K562 (cell line): ENCODE results near the gene FTO. TPM values are rescaled to one million over a fixed set of nuclear protein-coding genes. Genes with fewer than 3 reads are reported as not detected.

Source experiments
- ARHGAP35 ChIP-seq: fragments of 450-650 bp; IDR thresholded peaks from 2 replicates; pipeline ENCODE4 v1.6.1; 2018; ENCODE audit not compliant: partially characterized antibody
- BRF1 ChIP-seq: IDR thresholded peaks from 3 replicates; pipeline ENCODE4 v1.6.1; 2011; ENCODE audit warnings: borderline replicate concordance, mild to moderate bottlenecking; ENCODE audit not compliant: insufficient read length; ENCODE audit errors: extremely low read depth
- FOXA1 ChIP-seq: fragments of 450-650 bp; IDR thresholded peaks from 2 replicates; pipeline ENCODE4 v1.6.1; 2016; ENCODE audit warnings: mild to moderate bottlenecking, borderline replicate concordance
- MTF1 ChIP-seq: fragments of 250-450 bp; sonication (Bioruptor Pico); IDR thresholded peaks from 2 replicates; pipeline ENCODE4 v1.9.0; 2021; ENCODE audit warnings: moderate library complexity, mild to moderate bottlenecking, inconsistent platforms, borderline replicate concordance
- NR0B1 ChIP-seq: fragments of 450-650 bp; IDR thresholded peaks from one replicate; pipeline ENCODE4 v1.6.1; 2018; ENCODE audit warnings: mild to moderate bottlenecking, moderate library complexity; ENCODE audit not compliant: partially characterized antibody
- SLC30A9 ChIP-seq: fragments of 250-450 bp; sonication (Bioruptor Pico); IDR thresholded peaks from 2 replicates; pipeline ENCODE4 v1.8.0; 2022; ENCODE audit warnings: mild to moderate bottlenecking, moderate library complexity
- ZNF79 ChIP-seq: fragments of 250-450 bp; sonication (Bioruptor Pico); IDR thresholded peaks from 2 replicates; pipeline ENCODE4 v1.4.0; 2020; ENCODE audit warnings: low read depth, mild to moderate bottlenecking, moderate library complexity
- polyA plus RNA-seq, 8 experiments: library from polyadenylated mRNA; depleted of rRNA in 4 of 8; stranded (reverse) in 5 of 8; unstranded in 3 of 8; fragments of >200 nt; fragmentation: Nextera tagmentation in 2 of 8; fragmentation: Illumina TruSeq in 1 of 8; extraction: Ambion mirVana in 2 of 8; extraction: Trizol in 1 of 8; gene quantifications; 2 replicates each; pipeline versions ENCODE4 v1.2.1 to v1.2.3, GENCODE V29; 2011 to 2014; ENCODE audit warnings: inconsistent platforms in 1 of 8, missing spikeins in 1 of 8
- total RNA-seq, 7 experiments: library from RNA; depleted of rRNA in 6 of 7; stranded (reverse); fragments of >200 nt in 6 of 7; fragmentation: Illumina TruSeq in 2 of 7; extraction: Trizol in 2 of 7; gene quantifications; 2 replicates each; pipeline versions ENCODE4 v1.2.1 to v1.2.3, GENCODE V29; 2011 to 2021; ENCODE audit warnings: low replicate concordance in 1 of 7
- TF ChIP-seq, protein P1 (sequence below): fragments of 450-650 bp; IDR thresholded peaks from 2 replicates; pipeline ENCODE4 v1.6.1; 2014; ENCODE audit warnings: low read depth, mild to moderate bottlenecking, moderate library complexity, borderline replicate concordance
- TF ChIP-seq, protein P2 (sequence below): sonication (generic); formaldehyde crosslinking; IDR thresholded peaks from 2 replicates; pipeline ENCODE4 v1.8.1; 2023; ENCODE audit warnings: mild to moderate bottlenecking, missing genetic modification reagents

FTO gene
- total and polyA plus RNA-seq, 9 of the 15 experiments (the other 6 are each of a cell fraction or from before 2014, with no cell fraction given): 11.3 to 27.7 (median 25.5) TPM

GRCh38 chr16:53678155-53678554, 25.8 kb upstream of the FTO start (continued):
- TF ChIP-seq, protein P1, sequence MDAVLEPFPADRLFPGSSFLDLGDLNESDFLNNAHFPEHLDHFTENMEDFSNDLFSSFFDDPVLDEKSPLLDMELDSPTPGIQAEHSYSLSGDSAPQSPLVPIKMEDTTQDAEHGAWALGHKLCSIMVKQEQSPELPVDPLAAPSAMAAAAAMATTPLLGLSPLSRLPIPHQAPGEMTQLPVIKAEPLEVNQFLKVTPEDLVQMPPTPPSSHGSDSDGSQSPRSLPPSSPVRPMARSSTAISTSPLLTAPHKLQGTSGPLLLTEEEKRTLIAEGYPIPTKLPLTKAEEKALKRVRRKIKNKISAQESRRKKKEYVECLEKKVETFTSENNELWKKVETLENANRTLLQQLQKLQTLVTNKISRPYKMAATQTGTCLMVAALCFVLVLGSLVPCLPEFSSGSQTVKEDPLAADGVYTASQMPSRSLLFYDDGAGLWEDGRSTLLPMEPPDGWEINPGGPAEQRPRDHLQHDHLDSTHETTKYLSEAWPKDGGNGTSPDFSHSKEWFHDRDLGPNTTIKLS: no peak
- TF ChIP-seq NR0B1: no peak
- TF ChIP-seq FOXA1: no peak
- TF ChIP-seq, protein P2, sequence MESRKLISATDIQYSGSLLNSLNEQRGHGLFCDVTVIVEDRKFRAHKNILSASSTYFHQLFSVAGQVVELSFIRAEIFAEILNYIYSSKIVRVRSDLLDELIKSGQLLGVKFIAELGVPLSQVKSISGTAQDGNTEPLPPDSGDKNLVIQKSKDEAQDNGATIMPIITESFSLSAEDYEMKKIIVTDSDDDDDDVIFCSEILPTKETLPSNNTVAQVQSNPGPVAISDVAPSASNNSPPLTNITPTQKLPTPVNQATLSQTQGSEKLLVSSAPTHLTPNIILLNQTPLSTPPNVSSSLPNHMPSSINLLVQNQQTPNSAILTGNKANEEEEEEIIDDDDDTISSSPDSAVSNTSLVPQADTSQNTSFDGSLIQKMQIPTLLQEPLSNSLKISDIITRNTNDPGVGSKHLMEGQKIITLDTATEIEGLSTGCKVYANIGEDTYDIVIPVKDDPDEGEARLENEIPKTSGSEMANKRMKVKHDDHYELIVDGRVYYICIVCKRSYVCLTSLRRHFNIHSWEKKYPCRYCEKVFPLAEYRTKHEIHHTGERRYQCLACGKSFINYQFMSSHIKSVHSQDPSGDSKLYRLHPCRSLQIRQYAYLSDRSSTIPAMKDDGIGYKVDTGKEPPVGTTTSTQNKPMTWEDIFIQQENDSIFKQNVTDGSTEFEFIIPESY (CRISPR knock-in tag): no peak
- TF ChIP-seq SLC30A9 (CRISPR knock-in tag): no peak
- no peak for TF ChIP-seq MTF1 (CRISPR knock-in tag)
- TF ChIP-seq ZNF79 (CRISPR knock-in tag): no peak
- no peak for TF ChIP-seq ARHGAP35
- TF ChIP-seq BRF1: no peak
- TF ChIP-seq, all 486 proteins: peak for 0
